ENCODE results near the gene AUTS2. TPM values are rescaled to one million over a fixed set of nuclear protein-coding genes. Genes with fewer than 3 reads are reported as not detected.

Gene AUTS2
- total and polyA plus RNA-seq, 9 of the 15 experiments (the other 6 are each of a cell fraction or from before 2014, with no cell fraction given), result 0.58 TPM; not detected in 8

GRCh38 chr7:70217571-70217970 lies 619.3 kb downstream of the AUTS2 start:
- POLR2A ChIA-PET, result no interaction called here
- DNase-seq (ENCODE audit: extremely low read depth in 1 of 4, low spot score in 3 of 4), result no peak
- no peaks in the 10 kb centered on the region for H3K27me3 ChIP-seq (ENCODE audit: control insufficient read depth in 2 of 2, insufficient read depth in 2 of 2, low read length in 2 of 2)
- H3K4me3 ChIP-seq, result no peak overlapping the region
- ATAC-seq, result no peak
- H2AFZ ChIP-seq (ENCODE audit: low read depth, low read length), result no peak overlapping the region
- no peak overlapping the region for H3K9ac ChIP-seq (ENCODE audit: insufficient read depth in 1 of 2, low read depth in 2 of 2, low read length in 2 of 2)
- intact Hi-C loops (cut with micrococcal nuclease), result no loop called here
- H3K4me1 ChIP-seq (replicated peaks in 1 of 2; ENCODE audit: control insufficient read depth in 2 of 2, insufficient read depth in 2 of 2, low read length in 2 of 2), result no peaks in the 10 kb centered on the region
- H3K9me1 ChIP-seq (ENCODE audit: control insufficient read depth, insufficient read depth, low read length), result no peaks in the 10 kb centered on the region
- BruUV-seq (replicated peaks), result no TSS peak
- H3K36me3 ChIP-seq (ENCODE audit: control insufficient read depth, insufficient read depth, low read length), result no peaks in the 10 kb centered on the region
- WGBS (ENCODE audit: insufficient coverage, low coverage, missing lambda C conversion rate), result 0% methylated on average over 3 of the region's 3 CpGs
- no peaks in the 10 kb centered on the region for H3K79me2 ChIP-seq (ENCODE audit: control insufficient read depth, insufficient read depth, low read length)
- FAIRE-seq, result no peak
- CTCF ChIA-PET (ENCODE audit: low intra/inter-chr PET ratio), result no interaction called here
- TF ChIP-seq CHAMP1 (IDR thresholded peaks at IDR 0.05) (no peak), KHSRP (IDR thresholded peaks at IDR 0.05) (no peak), FOXK2 (conservative IDR thresholded peaks at IDR 0.05 in 1 of 2, IDR thresholded peaks at IDR 0.05 in 1 of 2; ENCODE audit: low read depth in 2 of 2) (no peak), NEUROD1 (IDR thresholded peaks at IDR 0.05; ENCODE audit: borderline replicate concordance, low read depth, low read length, partially characterized antibody) (no peak), ARID4B (CRISPR knock-in tag; IDR thresholded peaks at IDR 0.05) (no peak), YBX1 (IDR thresholded peaks at IDR 0.05) (no peak), ADNP (tag; IDR thresholded peaks at IDR 0.05) (no peak), ZNF133 (CRISPR knock-in tag; IDR thresholded peaks at IDR 0.05) (no peak), ZNF639 (CRISPR knock-in tag; conservative IDR thresholded peaks at IDR 0.05 in 1 of 2, IDR thresholded peaks at IDR 0.05 in 1 of 2) (no peak), FOSL1 (tag; conservative IDR thresholded peaks at IDR 0.05) (no peak), NFIX (CRISPR knock-in tag; IDR thresholded peaks at IDR 0.05; ENCODE audit: low read depth) (no peak), HDAC2 (IDR thresholded peaks at IDR 0.05) (no peak), HNRNPL (IDR thresholded peaks at IDR 0.05; ENCODE audit: low read depth, low read length) (no peak), ZBED1 (IDR thresholded peaks at IDR 0.05) (no peak), MTA1 (IDR thresholded peaks at IDR 0.05; ENCODE audit: borderline replicate concordance) (no peak), ZNF431 (CRISPR knock-in tag; IDR thresholded peaks at IDR 0.05) (no peak)
- no peak overlapping the region for H3K27ac ChIP-seq (ENCODE audit: extremely low read depth, low read depth, low read length)
- H4K20me1 ChIP-seq (replicated peaks; ENCODE audit: control insufficient read depth, insufficient read depth, low read length), result no peaks in the 10 kb centered on the region
- in situ Hi-C loops (cut with MboI), result no loop called here
- no peaks in the 10 kb centered on the region for H3K9me3 ChIP-seq (replicated peaks; ENCODE audit: control insufficient read depth, insufficient read depth, low read depth, low read length)
- H3K4me2 ChIP-seq (ENCODE audit: insufficient read depth, low read length), result no peak overlapping the region
